Type B pancreatic cell (in vitro differentiated cells): ENCODE results near the gene DNMT3B. TPM values are rescaled to one million over a fixed set of nuclear protein-coding genes. Genes with fewer than 3 reads are reported as not detected.

ENCODE experiments used
- DNase-seq: peaks from one replicate; pipeline ENCODE4 v3.0.0; 2021; ENCODE audit warnings: mixed read lengths; ENCODE audit not compliant: unreplicated experiment; ENCODE audit errors: extremely low spot score
- H3K27ac Mint-ChIP-seq: 2 replicates; pipeline ENCODE4 v1.8.0; 2021; ENCODE audit warnings: mild to moderate bottlenecking, mixed read lengths
- H3K27me3 Mint-ChIP-seq: 2 replicates; pipeline ENCODE4 v1.8.0; 2021; ENCODE audit warnings: mixed read lengths
- H3K36me3 Mint-ChIP-seq: 2 replicates; pipeline ENCODE4 v1.8.0; 2021; ENCODE audit warnings: mixed read lengths
- H3K4me1 Mint-ChIP-seq: one replicate; pipeline ENCODE4 v1.8.0; 2021; ENCODE audit warnings: mixed read lengths; ENCODE audit not compliant: unreplicated experiment
- H3K4me3 Mint-ChIP-seq: 2 replicates; pipeline ENCODE4 v1.8.0; 2021; ENCODE audit warnings: mild to moderate bottlenecking, mixed read lengths
- H3K9me3 Mint-ChIP-seq: 2 replicates; pipeline ENCODE4 v1.8.0; 2021; ENCODE audit warnings: mixed read lengths
- CTCF ChIP-seq: fragments of 200-600 bp; sonication (generic); conservative IDR thresholded peaks from 2 replicates; pipeline ENCODE4 v1.5.0; 2021; ENCODE audit warnings: antibody characterized with exemption, mild to moderate bottlenecking
- total RNA-seq: library from RNA; stranded (reverse); gene quantifications from 2 replicates; pipeline ENCODE4 v1.2.1, GENCODE V29; 2021; ENCODE audit warnings: low replicate concordance

DNMT3B gene
- total RNA-seq, 1 donor from 2014 or later = 19.7 TPM

GRCh38 chr20:32767418-32768198, 5.4 kb downstream of the DNMT3B start:
- Mint-ChIP-seq H3K36me3 (no peaks in the 10 kb centered on the region), H3K4me3 (no peak overlapping the region), H3K27ac (no peak overlapping the region), H3K27me3 (peaks cover 5% of the 10 kb centered on the region), H3K9me3 (no peaks in the 10 kb centered on the region), H3K4me1 (peaks cover 46% of the 10 kb centered on the region)
- no peak for TF ChIP-seq CTCF
- no peak for DNase-seq

- Mint-ChIP-seq H3K36me3 (no peaks in the 10 kb centered on the region), H3K9me3 (no peaks in the 10 kb centered on the region), H3K4me3 (no peak overlapping the region), H3K4me1 (peaks cover 44% of the 10 kb centered on the region), H3K27ac (peak overlapping the region; percentile 72), H3K27me3 (no peaks in the 10 kb centered on the region)
- TF ChIP-seq CTCF = no peak
- no peak for DNase-seq
These were observed 9.9 kb downstream of the DNMT3B start for GRCh38 chr20:32772046-32772445.

GRCh38 chr20:32773223-32773622, 11.0 kb downstream of the DNMT3B start:
- no peak for DNase-seq
- no peak for TF ChIP-seq CTCF
- Mint-ChIP-seq H3K9me3 (no peaks in the 10 kb centered on the region), H3K27ac (no peak overlapping the region), H3K4me3 (no peak overlapping the region), H3K4me1 (peaks cover 40% of the 10 kb centered on the region), H3K36me3 (no peaks in the 10 kb centered on the region), H3K27me3 (no peaks in the 10 kb centered on the region)

- no peak for TF ChIP-seq CTCF
- Mint-ChIP-seq H3K27ac (no peak overlapping the region), H3K9me3 (no peaks in the 10 kb centered on the region), H3K4me1 (peaks cover 44% of the 10 kb centered on the region), H3K27me3 (no peaks in the 10 kb centered on the region), H3K4me3 (no peak overlapping the region), H3K36me3 (no peaks in the 10 kb centered on the region)
- DNase-seq = no peak
These were observed 11.7 kb downstream of the DNMT3B start for GRCh38 chr20:32773855-32774254.

GRCh38 chr20:32775336-32775991, 13.3 kb downstream of the DNMT3B start:
- no peak overlapping the region for H3K4me3 Mint-ChIP-seq
- no peaks in the 10 kb centered on the region for H3K9me3 Mint-ChIP-seq
- H3K4me1 Mint-ChIP-seq = peaks cover 44% of the 10 kb centered on the region
- no peaks in the 10 kb centered on the region for H3K27me3 Mint-ChIP-seq
- DNase-seq = no peak
- no peak for TF ChIP-seq CTCF
- H3K27ac Mint-ChIP-seq = peak overlapping the region; percentile 19
- no peaks in the 10 kb centered on the region for H3K36me3 Mint-ChIP-seq
